ENCODE results near the gene ABCC1. TPM values are rescaled to one million over a fixed set of nuclear protein-coding genes. Genes with fewer than 3 reads are reported as not detected.

ABCC1 gene
- total and polyA plus RNA-seq, 4 donors = 8.6 to 15.5 (median 13.4) TPM

GRCh38 chr16:16021988-16022682 lies 72.7 kb downstream of the ABCC1 start:
- Histone ChIP-seq H3K9me3 (ENCODE audit: control insufficient read depth, insufficient read depth, low read length) (no peaks in the 10 kb centered on the region), H3K27ac (ENCODE audit: low read depth, low read length) (no peak overlapping the region), H3K4me3 (ENCODE audit: low read depth, low read length) (no peak overlapping the region), H3K4me1 (ENCODE audit: control insufficient read depth, insufficient read depth, low read length) (peaks cover 19% of the 10 kb centered on the region), H3K36me3 (ENCODE audit: control insufficient read depth, insufficient read depth, low read length) (peaks cover 33% of the 10 kb centered on the region), H3K27me3 (ENCODE audit: control insufficient read depth, insufficient read depth, low read length) (no peaks in the 10 kb centered on the region)
- WGBS (ENCODE audit: insufficient coverage) = 38% methylated on average over 8 of the region's 10 CpGs
- DNase-seq (ENCODE audit: low read depth in 4 of 6, low spot score in 6 of 6) = peak in 1 of 6 donors; percentile 75

GRCh38 chr16:16022683-16023064 lies 73.3 kb downstream of the ABCC1 start:
- no peaks in the 10 kb centered on the region for H3K27me3 ChIP-seq (ENCODE audit: control insufficient read depth, insufficient read depth, low read length)
- peaks cover 32% of the 10 kb centered on the region for H3K36me3 ChIP-seq (ENCODE audit: control insufficient read depth, insufficient read depth, low read length)
- 83% methylated on average over 1 of the region's 5 CpGs for WGBS (ENCODE audit: insufficient coverage)
- H3K4me3 ChIP-seq (ENCODE audit: low read depth, low read length) = no peak overlapping the region
- H3K9me3 ChIP-seq (ENCODE audit: control insufficient read depth, insufficient read depth, low read length) = no peaks in the 10 kb centered on the region
- DNase-seq (ENCODE audit: low read depth in 4 of 6, low spot score in 6 of 6) = no peak
- H3K4me1 ChIP-seq (ENCODE audit: control insufficient read depth, insufficient read depth, low read length) = peaks cover 19% of the 10 kb centered on the region
- H3K27ac ChIP-seq (ENCODE audit: low read depth, low read length) = no peak overlapping the region

- Histone ChIP-seq H3K27ac (ENCODE audit: low read depth, low read length) (no peak overlapping the region), H3K9me3 (ENCODE audit: control insufficient read depth, insufficient read depth, low read length) (no peaks in the 10 kb centered on the region), H3K4me3 (ENCODE audit: low read depth, low read length) (no peak overlapping the region), H3K36me3 (ENCODE audit: control insufficient read depth, insufficient read depth, low read length) (peaks cover 11% of the 10 kb centered on the region), H3K27me3 (ENCODE audit: control insufficient read depth, insufficient read depth, low read length) (no peaks in the 10 kb centered on the region), H3K4me1 (ENCODE audit: control insufficient read depth, insufficient read depth, low read length) (peaks cover 24% of the 10 kb centered on the region)
- peak in 3 of 6 donors; percentile 22 to 77 (median 38) for DNase-seq (ENCODE audit: low read depth in 4 of 6, low spot score in 6 of 6)
- WGBS (ENCODE audit: insufficient coverage) = 54% methylated on average over 8 of the region's 11 CpGs
Measured at GRCh38 chr16:16025214-16025968, 76.0 kb downstream of the ABCC1 start.

- Histone ChIP-seq H3K36me3 (ENCODE audit: control insufficient read depth, insufficient read depth, low read length) (peaks cover 5% of the 10 kb centered on the region), H3K4me3 (ENCODE audit: low read depth, low read length) (no peak overlapping the region), H3K9me3 (ENCODE audit: control insufficient read depth, insufficient read depth, low read length) (no peaks in the 10 kb centered on the region), H3K4me1 (ENCODE audit: control insufficient read depth, insufficient read depth, low read length) (peaks cover 17% of the 10 kb centered on the region), H3K27me3 (ENCODE audit: control insufficient read depth, insufficient read depth, low read length) (no peaks in the 10 kb centered on the region), H3K27ac (ENCODE audit: low read depth, low read length) (no peak overlapping the region)
- DNase-seq (ENCODE audit: low read depth in 4 of 6, low spot score in 6 of 6) = peak in 1 of 6 donors; percentile 38
- 54% methylated on average over 3 of the region's 11 CpGs for WGBS (ENCODE audit: insufficient coverage)
Measured at GRCh38 chr16:16027728-16028310, 78.4 kb downstream of the ABCC1 start.

GRCh38 chr16:16028311-16028999 lies 79.0 kb downstream of the ABCC1 start:
- WGBS (ENCODE audit: insufficient coverage) = 83% methylated on average over 12 of the region's 19 CpGs

GRCh38 chr16:16029431-16030011 lies 80.1 kb downstream of the ABCC1 start:
- 93% methylated on average over 2 of the region's 5 CpGs for WGBS (ENCODE audit: insufficient coverage)
- no peaks in the 10 kb centered on the region for H3K9me3 ChIP-seq (ENCODE audit: control insufficient read depth, insufficient read depth, low read length)
- H3K4me1 ChIP-seq (ENCODE audit: control insufficient read depth, insufficient read depth, low read length) = peaks cover 17% of the 10 kb centered on the region
- no peak for DNase-seq (ENCODE audit: low read depth in 4 of 6, low spot score in 6 of 6)
- H3K27me3 ChIP-seq (ENCODE audit: control insufficient read depth, insufficient read depth, low read length) = no peaks in the 10 kb centered on the region
- H3K4me3 ChIP-seq (ENCODE audit: low read depth, low read length) = no peak overlapping the region
- peaks cover 3% of the 10 kb centered on the region for H3K36me3 ChIP-seq (ENCODE audit: control insufficient read depth, insufficient read depth, low read length)
- H3K27ac ChIP-seq (ENCODE audit: low read depth, low read length) = no peak overlapping the region

More at GRCh38 chr16:16028311-16028999, 79.0 kb downstream of the ABCC1 start:
- no peaks in the 10 kb centered on the region for H3K9me3 ChIP-seq (ENCODE audit: control insufficient read depth, insufficient read depth, low read length)
- no peak for DNase-seq (ENCODE audit: low read depth in 4 of 6, low spot score in 6 of 6)
- no peak overlapping the region for H3K4me3 ChIP-seq (ENCODE audit: low read depth, low read length)
- H3K27me3 ChIP-seq (ENCODE audit: control insufficient read depth, insufficient read depth, low read length) = no peaks in the 10 kb centered on the region
- peaks cover 5% of the 10 kb centered on the region for H3K36me3 ChIP-seq (ENCODE audit: control insufficient read depth, insufficient read depth, low read length)
- H3K4me1 ChIP-seq (ENCODE audit: control insufficient read depth, insufficient read depth, low read length) = peaks cover 17% of the 10 kb centered on the region
- no peak overlapping the region for H3K27ac ChIP-seq (ENCODE audit: low read depth, low read length)

- no peak for DNase-seq (ENCODE audit: low read depth in 4 of 6, low spot score in 6 of 6)
- Histone ChIP-seq H3K9me3 (ENCODE audit: control insufficient read depth, insufficient read depth, low read length) (no peaks in the 10 kb centered on the region), H3K36me3 (ENCODE audit: control insufficient read depth, insufficient read depth, low read length) (peaks cover 5% of the 10 kb centered on the region), H3K27ac (ENCODE audit: low read depth, low read length) (no peak overlapping the region), H3K27me3 (ENCODE audit: control insufficient read depth, insufficient read depth, low read length) (no peaks in the 10 kb centered on the region), H3K4me3 (ENCODE audit: low read depth, low read length) (no peak overlapping the region), H3K4me1 (ENCODE audit: control insufficient read depth, insufficient read depth, low read length) (peaks cover 13% of the 10 kb centered on the region)
- WGBS (ENCODE audit: insufficient coverage) = 98% methylated on average over 5 of the region's 8 CpGs
Measured at GRCh38 chr16:16030449-16030848, 81.0 kb downstream of the ABCC1 start.

- Histone ChIP-seq H3K36me3 (ENCODE audit: control insufficient read depth, insufficient read depth, low read length) (peaks cover 14% of the 10 kb centered on the region), H3K27me3 (ENCODE audit: control insufficient read depth, insufficient read depth, low read length) (no peaks in the 10 kb centered on the region), H3K27ac (ENCODE audit: low read depth, low read length) (no peak overlapping the region), H3K4me3 (ENCODE audit: low read depth, low read length) (no peak overlapping the region), H3K9me3 (ENCODE audit: control insufficient read depth, insufficient read depth, low read length) (no peaks in the 10 kb centered on the region), H3K4me1 (ENCODE audit: control insufficient read depth, insufficient read depth, low read length) (peaks cover 7% of the 10 kb centered on the region)
- no peak for DNase-seq (ENCODE audit: low read depth in 4 of 6, low spot score in 6 of 6)
- 100% methylated on average over 3 of the region's 6 CpGs for WGBS (ENCODE audit: insufficient coverage)
Measured at GRCh38 chr16:16031401-16031800, 82.0 kb downstream of the ABCC1 start.

GRCh38 chr16:16032271-16032979 lies 83.0 kb downstream of the ABCC1 start:
- no peaks in the 10 kb centered on the region for H3K27me3 ChIP-seq (ENCODE audit: control insufficient read depth, insufficient read depth, low read length)
- peaks cover 5% of the 10 kb centered on the region for H3K4me1 ChIP-seq (ENCODE audit: control insufficient read depth, insufficient read depth, low read length)
- DNase-seq (ENCODE audit: low read depth in 4 of 6, low spot score in 6 of 6) = no peak
- no peak overlapping the region for H3K27ac ChIP-seq (ENCODE audit: low read depth, low read length)
- no peak overlapping the region for H3K4me3 ChIP-seq (ENCODE audit: low read depth, low read length)
- WGBS (ENCODE audit: insufficient coverage) = 79% methylated on average over 5 of the region's 5 CpGs
- no peaks in the 10 kb centered on the region for H3K9me3 ChIP-seq (ENCODE audit: control insufficient read depth, insufficient read depth, low read length)
- H3K36me3 ChIP-seq (ENCODE audit: control insufficient read depth, insufficient read depth, low read length) = peaks cover 24% of the 10 kb centered on the region

Data from spinal cord (tissue), 10 donors.